GM21360 (cell line): Measurements from ENCODE around the gene COG1.

ENCODE experiments used
- ATAC-seq: cut with Tn5 transposase; IDR thresholded peaks from one replicate; pipeline ENCODE4 v1.9.1; 2021; ENCODE audit warnings: mild to moderate bottlenecking, moderate library complexity; ENCODE audit not compliant: unreplicated experiment

COG1 gene

GRCh38 chr17:73166731-73167581, 25.9 kb upstream of the COG1 start:
- ATAC-seq, result peak; percentile 34

- ATAC-seq, result no peak
These were observed 24.2 kb upstream of the COG1 start for GRCh38 chr17:73168667-73169066.

- ATAC-seq, result no peak
These were observed 22.5 kb upstream of the COG1 start for GRCh38 chr17:73170324-73170723.

- ATAC-seq, result no peak
These were observed 20.6 kb upstream of the COG1 start for GRCh38 chr17:73172252-73172651.

GRCh38 chr17:73174126-73174525, 18.7 kb upstream of the COG1 start:
- no peak for ATAC-seq

- ATAC-seq, result no peak
These were observed 16.8 kb upstream of the COG1 start for GRCh38 chr17:73175962-73176565.

GRCh38 chr17:73179387-73179786, 13.5 kb upstream of the COG1 start:
- no peak for ATAC-seq

- ATAC-seq, result no peak
These were observed 13.0 kb upstream of the COG1 start for GRCh38 chr17:73179878-73180277.

- ATAC-seq, result no peak
These were observed 10.1 kb upstream of the COG1 start for GRCh38 chr17:73182616-73183310.

- no peak for ATAC-seq
These were observed 8.5 kb upstream of the COG1 start for GRCh38 chr17:73184136-73184993.

- no peak for ATAC-seq
These were observed 6.4 kb upstream of the COG1 start for GRCh38 chr17:73186283-73187050.

- no peak for ATAC-seq
These were observed 5.6 kb upstream of the COG1 start for GRCh38 chr17:73187203-73187769.

- no peak for ATAC-seq
These were observed 4.8 kb upstream of the COG1 start for GRCh38 chr17:73188011-73188410.

- no peak for ATAC-seq
These were observed 3.3 kb upstream of the COG1 start for GRCh38 chr17:73189417-73190099.

GRCh38 chr17:73191443-73192205, 1.2 kb upstream of the COG1 start:
- peak; percentile 4 for ATAC-seq

GRCh38 chr17:73192206-73192893, 505 bp upstream of the COG1 start:
- peak; percentile 46 for ATAC-seq

GRCh38 chr17:73194514-73195222, 1.8 kb downstream of the COG1 start:
- ATAC-seq, result no peak
